Panc1 (cell line): ENCODE measurements around the gene PXYLP1. TPM values are rescaled to one million over a fixed set of nuclear protein-coding genes. Genes with fewer than 3 reads are reported as not detected.

Experiments used
- ATAC-seq: fragments of 200-7000 bp; cut with Tn5 transposase; 2 replicates; pipeline ENCODE4 v1.9.1; 2020; ENCODE audit warnings: mild to moderate bottlenecking, moderate library complexity
- BruUV-seq: library from RNA; stranded (reverse); fragments of 400-500 nt; replicated peaks from 2 replicates; lab custom pipeline; 2021; lab: Mats Ljungman, UMichigan
- CTCF ChIA-PET: fragments of 300-600 bp; sonication (Branson Sonifier 250); formaldehyde crosslinking; loops from one replicate; lab custom pipeline; 2022; ENCODE audit warnings: antibody characterized with exemption; lab: Charles Lee
- POLR2A ChIA-PET: fragments of 300-600 bp; sonication (Branson Sonifier 250); formaldehyde crosslinking; loops from one replicate; lab custom pipeline; 2022; ENCODE audit warnings: antibody characterized with exemption; lab: Charles Lee
- DNase-seq: peaks from one replicate; pipeline ENCODE4 v3.0.0-alpha.2; 2010; ENCODE audit warnings: low read depth, low spot score
- H3K27ac ChIP-seq: 2 replicates; pipeline ENCODE4 v1.5.1; 2011; ENCODE audit warnings: mild to moderate bottlenecking, low read length, inconsistent platforms
- H3K27me3 ChIP-seq: fragments of 200-500 bp; sonication (Bioruptor generic); 2 replicates; pipeline ENCODE4 v1.6.0; 2014; ENCODE audit warnings: low read length, inconsistent platforms; ENCODE audit not compliant: control insufficient read depth, insufficient read depth
- H3K36me3 ChIP-seq: fragments of 200-500 bp; sonication (Bioruptor generic); 2 replicates; pipeline ENCODE4 v1.5.1; 2014; ENCODE audit warnings: inconsistent platforms, mild to moderate bottlenecking, low read length, moderate library complexity; ENCODE audit not compliant: control insufficient read depth, insufficient read depth
- H3K4me1 ChIP-seq: 2 replicates; pipeline ENCODE4 v1.5.1; 2011; ENCODE audit warnings: inconsistent platforms, mild to moderate bottlenecking, low read length, moderate library complexity; ENCODE audit not compliant: control insufficient read depth, insufficient read depth
- H3K4me3 ChIP-seq, 2 experiments: 2 replicates each; pipeline ENCODE4 v1.5.1; 2011 to 2012; ENCODE audit warnings: low read depth in 2 of 2, low read length in 2 of 2, mild to moderate bottlenecking in 2 of 2, inconsistent platforms in 1 of 2, moderate library complexity in 1 of 2
- H3K9me3 ChIP-seq: fragments of 200-500 bp; sonication (Bioruptor generic); 2 replicates; pipeline ENCODE4 v1.5.1; 2014; ENCODE audit warnings: low read depth, mild to moderate bottlenecking, inconsistent platforms, low read length, moderate library complexity; ENCODE audit not compliant: control insufficient read depth, insufficient read depth
- POLR2AphosphoS5 ChIP-seq: IDR thresholded peaks from 2 replicates; pipeline ENCODE4 v1.6.1; 2012; ENCODE audit warnings: mild to moderate bottlenecking, low read depth, low read length, moderate library complexity
- SIN3A ChIP-seq: IDR thresholded peaks from 2 replicates; pipeline ENCODE4 v1.6.1; 2012; ENCODE audit warnings: low read depth, mild to moderate bottlenecking, low read length, moderate library complexity, borderline replicate concordance; ENCODE audit not compliant: insufficient read depth
- TCF7L2 ChIP-seq: IDR thresholded peaks from 2 replicates; pipeline ENCODE4 v1.6.1; 2011; ENCODE audit warnings: mild to moderate bottlenecking, low read depth, low read length, inconsistent platforms
- in situ Hi-C: cut with HindIII; loops from 2 replicates; pipeline ENCODE4 v1.10.0; 2016; ENCODE audit warnings: low sequenced_read_pairs, low pct_unique_long_range_greater_than_20kb
- intact Hi-C: fragments of 100-400 bp; cut with micrococcal nuclease; formaldehyde crosslinking; loops from one replicate; pipeline ENCODE4 v1.10.0; 2022; ENCODE audit not compliant: unreplicated experiment
- total RNA-seq: library from RNA; stranded (reverse); gene quantifications from one replicate; pipeline ENCODE4 v1.2.1, GENCODE V29; 2021; ENCODE audit not compliant: unreplicated experiment
- TF ChIP-seq, protein P1 (sequence below): fragments of 450-650 bp; IDR thresholded peaks from 2 replicates; pipeline ENCODE4 v1.5.1; 2017; ENCODE audit warnings: mild to moderate bottlenecking
- TF ChIP-seq, protein P2 (sequence below), 2 experiments: IDR thresholded peaks; 2 replicates each; pipeline ENCODE4 v1.6.1; 2011 to 2012; ENCODE audit warnings: low read depth in 2 of 2, control low read depth in 1 of 2, low read length in 1 of 2, mild to moderate bottlenecking in 1 of 2, moderate library complexity in 1 of 2; ENCODE audit not compliant: insufficient read depth in 1 of 2

The PXYLP1 gene
- total RNA-seq, 1 experiment from 2014 or later, result 1.4 TPM

GRCh38 chr3:141268791-141269190, 37.2 kb downstream of the PXYLP1 start:
- Histone ChIP-seq H3K27me3 (peaks cover 2% of the 10 kb centered on the region; the same call in 1 of the 2 replicates), H3K4me3 (no peak overlapping the region), H3K27ac (no peak overlapping the region), H3K36me3 (no peaks in the 10 kb centered on the region), H3K4me1 (no peaks in the 10 kb centered on the region), H3K9me3 (no peaks in the 10 kb centered on the region)
- TF ChIP-seq SIN3A (no peak), TCF7L2 (no peak), POLR2AphosphoS5 (no peak)
- TF ChIP-seq, protein P1, sequence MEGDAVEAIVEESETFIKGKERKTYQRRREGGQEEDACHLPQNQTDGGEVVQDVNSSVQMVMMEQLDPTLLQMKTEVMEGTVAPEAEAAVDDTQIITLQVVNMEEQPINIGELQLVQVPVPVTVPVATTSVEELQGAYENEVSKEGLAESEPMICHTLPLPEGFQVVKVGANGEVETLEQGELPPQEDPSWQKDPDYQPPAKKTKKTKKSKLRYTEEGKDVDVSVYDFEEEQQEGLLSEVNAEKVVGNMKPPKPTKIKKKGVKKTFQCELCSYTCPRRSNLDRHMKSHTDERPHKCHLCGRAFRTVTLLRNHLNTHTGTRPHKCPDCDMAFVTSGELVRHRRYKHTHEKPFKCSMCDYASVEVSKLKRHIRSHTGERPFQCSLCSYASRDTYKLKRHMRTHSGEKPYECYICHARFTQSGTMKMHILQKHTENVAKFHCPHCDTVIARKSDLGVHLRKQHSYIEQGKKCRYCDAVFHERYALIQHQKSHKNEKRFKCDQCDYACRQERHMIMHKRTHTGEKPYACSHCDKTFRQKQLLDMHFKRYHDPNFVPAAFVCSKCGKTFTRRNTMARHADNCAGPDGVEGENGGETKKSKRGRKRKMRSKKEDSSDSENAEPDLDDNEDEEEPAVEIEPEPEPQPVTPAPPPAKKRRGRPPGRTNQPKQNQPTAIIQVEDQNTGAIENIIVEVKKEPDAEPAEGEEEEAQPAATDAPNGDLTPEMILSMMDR, result no peak
- TF ChIP-seq, protein P2, sequence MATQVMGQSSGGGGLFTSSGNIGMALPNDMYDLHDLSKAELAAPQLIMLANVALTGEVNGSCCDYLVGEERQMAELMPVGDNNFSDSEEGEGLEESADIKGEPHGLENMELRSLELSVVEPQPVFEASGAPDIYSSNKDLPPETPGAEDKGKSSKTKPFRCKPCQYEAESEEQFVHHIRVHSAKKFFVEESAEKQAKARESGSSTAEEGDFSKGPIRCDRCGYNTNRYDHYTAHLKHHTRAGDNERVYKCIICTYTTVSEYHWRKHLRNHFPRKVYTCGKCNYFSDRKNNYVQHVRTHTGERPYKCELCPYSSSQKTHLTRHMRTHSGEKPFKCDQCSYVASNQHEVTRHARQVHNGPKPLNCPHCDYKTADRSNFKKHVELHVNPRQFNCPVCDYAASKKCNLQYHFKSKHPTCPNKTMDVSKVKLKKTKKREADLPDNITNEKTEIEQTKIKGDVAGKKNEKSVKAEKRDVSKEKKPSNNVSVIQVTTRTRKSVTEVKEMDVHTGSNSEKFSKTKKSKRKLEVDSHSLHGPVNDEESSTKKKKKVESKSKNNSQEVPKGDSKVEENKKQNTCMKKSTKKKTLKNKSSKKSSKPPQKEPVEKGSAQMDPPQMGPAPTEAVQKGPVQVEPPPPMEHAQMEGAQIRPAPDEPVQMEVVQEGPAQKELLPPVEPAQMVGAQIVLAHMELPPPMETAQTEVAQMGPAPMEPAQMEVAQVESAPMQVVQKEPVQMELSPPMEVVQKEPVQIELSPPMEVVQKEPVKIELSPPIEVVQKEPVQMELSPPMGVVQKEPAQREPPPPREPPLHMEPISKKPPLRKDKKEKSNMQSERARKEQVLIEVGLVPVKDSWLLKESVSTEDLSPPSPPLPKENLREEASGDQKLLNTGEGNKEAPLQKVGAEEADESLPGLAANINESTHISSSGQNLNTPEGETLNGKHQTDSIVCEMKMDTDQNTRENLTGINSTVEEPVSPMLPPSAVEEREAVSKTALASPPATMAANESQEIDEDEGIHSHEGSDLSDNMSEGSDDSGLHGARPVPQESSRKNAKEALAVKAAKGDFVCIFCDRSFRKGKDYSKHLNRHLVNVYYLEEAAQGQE (IDR thresholded peaks at IDR 0.05; ENCODE audit: insufficient read depth in 1 of 2, low read depth in 2 of 2, low read length in 1 of 2), result no peak
- DNase-seq (no peak), ATAC-seq (no peak)
- CTCF ChIA-PET, result no interaction called here
- BruUV-seq, result no TSS peak
- intact Hi-C loops (no loop called here), in situ Hi-C loops (no loop called here)
- POLR2A ChIA-PET, result no interaction called here

DNA sequence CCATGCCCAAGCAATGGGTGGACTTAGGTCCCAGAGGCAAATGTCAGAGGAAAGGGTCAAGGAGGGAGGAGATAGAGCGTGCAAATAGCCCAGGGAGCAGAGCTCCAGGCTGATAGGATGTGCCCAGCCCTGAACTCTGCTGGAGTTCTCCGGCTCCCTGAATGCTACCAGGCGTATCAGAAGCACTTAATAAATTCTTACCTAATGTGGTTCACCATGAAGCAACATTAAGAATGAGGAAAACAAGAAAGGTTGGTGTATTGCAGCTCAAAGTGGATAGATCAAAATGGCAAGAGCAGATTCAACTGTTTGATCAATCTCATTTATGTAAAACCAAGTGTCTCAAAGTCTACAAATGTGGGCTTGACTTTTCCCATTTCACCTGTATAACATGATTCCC, 38.3 kb downstream of the PXYLP1 start:
- CTCF ChIA-PET, result no interaction called here
- Histone ChIP-seq H3K4me3 (no peak overlapping the region), H3K27me3 (peaks cover 2% of the 10 kb centered on the region; the same call in 1 of the 2 replicates), H3K9me3 (no peaks in the 10 kb centered on the region), H3K27ac (no peak overlapping the region), H3K36me3 (no peaks in the 10 kb centered on the region), H3K4me1 (no peaks in the 10 kb centered on the region)
- TF ChIP-seq SIN3A, result no peak
- TF ChIP-seq, protein P2 (IDR thresholded peaks at IDR 0.05; ENCODE audit: insufficient read depth in 1 of 2, low read depth in 2 of 2, low read length in 1 of 2), result no peak
- TF ChIP-seq, protein P1, result no peak
- no peak for TF ChIP-seq POLR2AphosphoS5
- no peak for TF ChIP-seq TCF7L2
- in situ Hi-C loops, result no loop called here
- intact Hi-C loops, result no loop called here
- DNase-seq (no peak), ATAC-seq (no peak)
- POLR2A ChIA-PET, result no interaction called here
- no TSS peak for BruUV-seq
